Adipocyte (in vitro differentiated cells): Measurements from ENCODE around the gene S1PR5.

Experiments
- DNase-seq: peaks from one replicate; pipeline ENCODE4 v3.0.0-alpha.2; 2015; ENCODE audit warnings: low read depth
- H3K27me3 ChIP-seq: replicated peaks from 2 replicates; pipeline ENCODE4 v1.7.0; 2013; ENCODE audit warnings: mild to moderate bottlenecking, low read length, moderate library complexity; ENCODE audit not compliant: control insufficient read depth, insufficient read depth
- H3K36me3 ChIP-seq: 2 replicates; pipeline ENCODE4 v1.7.0; 2013; ENCODE audit warnings: low read length, mild to moderate bottlenecking, moderate library complexity; ENCODE audit not compliant: control insufficient read depth, insufficient read depth, severe bottlenecking
- H3K4me1 ChIP-seq: 2 replicates; pipeline ENCODE4 v1.7.0; 2013; ENCODE audit warnings: mild to moderate bottlenecking, low read length, moderate library complexity; ENCODE audit not compliant: control insufficient read depth, insufficient read depth
- H3K4me3 ChIP-seq: 2 replicates; pipeline ENCODE4 v1.7.0; 2013; ENCODE audit warnings: mild to moderate bottlenecking, low read length, moderate library complexity
- H3K9ac ChIP-seq: 2 replicates; pipeline ENCODE4 v1.7.0; 2013; ENCODE audit warnings: mild to moderate bottlenecking, low read length, moderate library complexity
- H3K9me3 ChIP-seq: 2 replicates; pipeline ENCODE4 v1.7.0; 2013; ENCODE audit warnings: mild to moderate bottlenecking, low read length, moderate library complexity; ENCODE audit not compliant: control insufficient read depth

S1PR5 gene

DNA sequence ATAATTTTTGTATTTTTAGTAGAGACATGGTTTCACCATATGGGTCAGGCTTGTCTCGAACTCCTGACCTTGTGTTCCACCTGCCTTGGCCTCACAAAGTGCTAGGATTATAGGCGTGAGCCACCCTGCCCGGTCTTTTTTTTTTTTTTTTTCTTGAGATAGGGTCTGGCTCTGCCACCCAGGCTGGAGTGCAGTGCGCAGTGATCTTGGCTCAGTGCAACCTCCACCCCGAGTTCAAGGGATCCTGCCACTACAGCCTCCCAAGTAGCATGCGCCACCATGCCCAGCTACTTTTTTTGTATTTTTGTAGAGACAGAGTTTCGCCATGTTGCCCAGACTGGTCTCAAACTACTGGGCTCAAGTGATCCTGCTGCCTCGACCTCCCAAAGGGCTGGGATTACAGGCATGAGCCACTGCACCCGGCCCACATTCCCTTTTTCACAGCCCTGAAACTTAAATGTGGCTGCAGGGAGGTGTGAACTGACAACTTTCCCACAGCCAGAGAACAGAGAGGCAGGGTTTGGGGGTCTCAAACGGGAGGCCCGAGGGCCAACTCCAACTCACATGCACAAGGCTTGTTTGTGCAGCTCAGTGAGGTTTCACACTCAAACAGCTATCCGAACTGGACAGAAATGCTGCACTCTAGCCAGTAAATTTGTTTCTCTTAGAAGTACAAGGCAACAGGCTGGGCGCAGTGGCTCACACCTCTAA lies 4.4 kb upstream of the S1PR5 start:
- Histone ChIP-seq H3K36me3 (no peaks in the 10 kb centered on the region), H3K4me1 (peaks cover 11% of the 10 kb centered on the region), H3K27me3 (peaks cover 17% of the 10 kb centered on the region), H3K4me3 (no peak overlapping the region), H3K9ac (no peak overlapping the region), H3K9me3 (no peaks in the 10 kb centered on the region)
- no peak for DNase-seq

GRCh38 chr19:10520652-10521318 lies 3.5 kb upstream of the S1PR5 start:
- H3K36me3 ChIP-seq = no peaks in the 10 kb centered on the region
- H3K4me1 ChIP-seq = peaks cover 11% of the 10 kb centered on the region
- H3K27me3 ChIP-seq = peaks cover 17% of the 10 kb centered on the region
- DNase-seq = no peak
- no peaks in the 10 kb centered on the region for H3K9me3 ChIP-seq
- no peak overlapping the region for H3K9ac ChIP-seq
- H3K4me3 ChIP-seq = no peak overlapping the region

DNA sequence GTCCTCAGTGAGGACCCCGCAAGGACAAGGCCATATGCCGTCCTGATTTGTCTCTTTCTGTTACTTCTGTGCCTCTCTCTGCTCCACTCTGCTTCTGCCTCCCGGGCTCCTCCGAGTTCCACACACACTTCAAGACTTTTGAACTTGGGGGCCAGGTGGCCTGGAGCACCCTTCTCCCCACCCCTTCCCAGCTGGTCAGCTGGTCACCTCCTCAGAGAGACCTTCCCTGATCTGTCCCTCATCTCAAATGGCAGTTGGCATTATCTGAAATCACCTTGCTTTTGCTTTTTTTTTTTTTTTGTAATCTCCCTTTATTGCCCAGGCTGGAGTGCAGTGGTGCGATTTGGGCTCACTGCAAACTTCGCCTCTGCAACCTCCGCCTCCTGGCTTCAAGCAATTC lies 2.2 kb upstream of the S1PR5 start:
- DNase-seq = no peak
- no peaks in the 10 kb centered on the region for H3K9me3 ChIP-seq
- H3K4me3 ChIP-seq = no peak overlapping the region
- no peaks in the 10 kb centered on the region for H3K36me3 ChIP-seq
- H3K27me3 ChIP-seq = peaks cover 17% of the 10 kb centered on the region
- H3K4me1 ChIP-seq = peaks cover 11% of the 10 kb centered on the region
- no peak overlapping the region for H3K9ac ChIP-seq

DNA sequence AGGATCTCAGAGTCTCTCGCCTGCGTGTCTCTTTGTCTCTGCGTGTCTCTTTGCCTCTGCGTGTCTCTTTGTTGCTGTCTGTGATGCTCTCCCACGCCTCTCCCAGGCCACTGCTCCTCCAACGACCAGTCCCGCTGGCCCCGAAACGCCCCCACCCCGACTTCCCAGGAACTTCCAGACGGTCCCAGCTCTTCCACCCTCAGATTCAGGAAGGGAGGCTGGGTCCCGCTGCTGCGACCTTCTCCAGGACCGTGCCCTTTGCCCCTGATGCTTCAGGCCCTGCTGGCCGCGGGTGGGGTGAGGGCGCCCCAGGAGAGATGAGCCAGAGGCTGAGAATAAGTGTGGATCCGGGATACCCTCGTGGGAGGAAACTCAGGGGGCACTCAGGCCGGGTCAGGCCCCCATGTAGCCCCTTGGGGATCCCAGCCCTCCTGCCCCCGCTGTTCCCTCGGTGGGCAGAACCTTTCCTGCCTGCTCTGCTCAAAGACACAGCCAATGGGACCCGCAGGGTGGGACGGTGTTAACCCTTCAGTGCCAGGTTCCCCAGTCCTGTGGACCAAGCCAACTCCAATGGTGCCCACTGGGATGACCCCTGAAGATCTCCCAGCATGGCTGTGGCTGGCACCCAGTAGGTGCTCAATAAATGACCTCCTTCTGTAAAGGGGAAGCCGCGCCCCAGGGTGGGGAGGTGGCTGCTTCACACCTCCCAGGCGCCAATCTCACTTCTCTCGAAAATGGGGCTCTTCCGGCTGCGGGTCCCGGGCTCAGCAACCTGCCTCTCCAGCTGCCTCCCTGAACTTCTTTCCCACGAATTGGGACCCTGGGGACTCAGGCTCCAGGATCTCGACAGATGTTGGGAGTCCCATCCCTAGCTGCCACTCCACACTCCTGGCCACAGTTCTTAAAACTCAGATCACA lies 1.5 kb upstream of the S1PR5 start:
- H3K9me3 ChIP-seq = no peaks in the 10 kb centered on the region
- H3K27me3 ChIP-seq = peaks cover 15% of the 10 kb centered on the region
- peaks cover 11% of the 10 kb centered on the region for H3K4me1 ChIP-seq
- DNase-seq = no peak
- H3K4me3 ChIP-seq = no peak overlapping the region
- no peaks in the 10 kb centered on the region for H3K36me3 ChIP-seq
- H3K9ac ChIP-seq = no peak overlapping the region

DNA sequence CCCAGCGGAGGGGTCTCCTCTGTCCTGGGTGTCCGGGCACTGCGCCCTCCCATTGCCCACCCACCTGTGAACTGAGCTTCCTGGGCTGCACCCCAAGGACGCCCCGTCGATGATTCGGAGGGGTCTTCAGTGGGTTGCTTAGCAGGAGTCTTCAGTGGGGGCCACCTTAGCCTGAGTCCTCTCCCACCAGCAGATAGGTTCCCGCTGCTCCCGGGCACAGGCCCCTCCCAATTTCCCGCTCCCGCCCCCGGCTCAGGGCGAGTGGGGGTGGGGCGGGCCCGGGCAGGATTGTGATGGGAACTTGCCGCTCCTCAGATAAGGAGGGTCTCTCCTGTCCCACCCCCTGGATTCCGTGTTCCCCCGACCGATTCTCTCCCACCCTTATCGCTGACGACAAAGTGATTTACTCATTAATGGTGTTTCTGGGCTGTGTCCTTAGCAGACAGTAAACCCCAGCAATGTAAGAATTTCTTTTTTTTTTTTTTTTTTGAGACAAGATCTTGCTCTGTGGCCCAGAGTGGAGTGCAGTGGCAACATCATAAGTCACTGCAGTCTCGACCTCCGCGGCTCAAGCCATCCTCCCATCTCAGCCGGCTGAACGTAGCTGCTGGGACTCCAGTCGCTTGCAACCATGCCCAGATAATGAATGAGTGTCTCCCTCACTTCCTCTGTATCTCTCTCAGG lies 655 bp upstream of the S1PR5 start:
- H3K9me3 ChIP-seq = no peaks in the 10 kb centered on the region
- H3K9ac ChIP-seq = no peak overlapping the region
- H3K36me3 ChIP-seq = no peaks in the 10 kb centered on the region
- H3K4me1 ChIP-seq = peaks cover 11% of the 10 kb centered on the region
- DNase-seq = peak; percentile 61
- H3K27me3 ChIP-seq = peaks cover 23% of the 10 kb centered on the region
- peak overlapping the region; percentile 66 for H3K4me3 ChIP-seq

DNA sequence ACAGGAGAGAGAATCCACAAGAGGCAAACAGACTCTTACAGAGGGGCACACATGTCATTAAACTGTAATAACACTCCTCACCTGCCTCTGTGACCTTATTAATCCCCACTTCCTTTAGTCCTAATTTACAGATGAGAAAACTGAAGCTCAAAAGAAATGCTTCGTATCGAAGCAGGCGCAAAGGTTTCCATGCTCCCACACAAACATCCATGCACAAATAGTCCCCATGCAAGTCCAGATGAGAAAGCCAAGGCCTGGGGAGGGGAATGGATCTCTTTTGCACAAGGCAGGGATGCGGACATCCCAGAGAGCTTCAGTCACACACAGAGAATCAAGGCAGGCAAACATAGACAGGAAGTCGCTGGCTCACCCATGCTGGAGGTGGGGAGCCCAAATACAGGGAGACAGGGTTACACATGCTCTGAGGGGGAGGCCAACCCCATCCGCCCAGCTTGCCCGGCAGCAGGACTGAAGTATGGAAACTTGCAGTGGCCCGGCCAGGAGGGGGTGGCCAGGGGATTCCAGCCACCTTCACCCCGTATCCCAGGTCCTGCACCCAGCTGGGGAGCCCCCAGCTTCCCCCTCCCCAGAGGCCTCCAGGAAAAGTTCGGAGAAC lies 468 bp downstream of the S1PR5 start:
- Histone ChIP-seq H3K9ac (no peak overlapping the region), H3K36me3 (no peaks in the 10 kb centered on the region), H3K27me3 (peaks cover 24% of the 10 kb centered on the region), H3K4me3 (peak overlapping the region; percentile 66), H3K9me3 (no peaks in the 10 kb centered on the region), H3K4me1 (peaks cover 11% of the 10 kb centered on the region)
- peak; percentile 56 for DNase-seq

DNA sequence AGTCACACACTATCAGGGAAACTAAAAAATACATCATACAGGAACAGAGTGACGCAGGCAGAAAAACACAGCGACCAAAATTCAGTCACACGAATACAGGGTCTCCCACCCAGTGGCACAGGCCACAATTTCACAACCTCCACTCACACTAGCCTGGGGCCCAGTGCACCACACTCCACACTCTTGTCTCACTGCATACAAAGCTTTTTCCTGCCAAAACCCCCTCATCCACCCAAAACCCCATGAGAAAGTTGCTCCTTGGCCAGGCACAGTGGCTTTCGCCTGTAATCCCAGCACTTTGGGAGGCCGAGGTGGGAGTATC lies 1.2 kb downstream of the S1PR5 start:
- no peak for DNase-seq
- H3K4me1 ChIP-seq = peaks cover 11% of the 10 kb centered on the region
- H3K4me3 ChIP-seq = no peak overlapping the region
- H3K36me3 ChIP-seq = no peaks in the 10 kb centered on the region
- H3K27me3 ChIP-seq = peaks cover 24% of the 10 kb centered on the region
- no peak overlapping the region for H3K9ac ChIP-seq
- no peaks in the 10 kb centered on the region for H3K9me3 ChIP-seq

DNA sequence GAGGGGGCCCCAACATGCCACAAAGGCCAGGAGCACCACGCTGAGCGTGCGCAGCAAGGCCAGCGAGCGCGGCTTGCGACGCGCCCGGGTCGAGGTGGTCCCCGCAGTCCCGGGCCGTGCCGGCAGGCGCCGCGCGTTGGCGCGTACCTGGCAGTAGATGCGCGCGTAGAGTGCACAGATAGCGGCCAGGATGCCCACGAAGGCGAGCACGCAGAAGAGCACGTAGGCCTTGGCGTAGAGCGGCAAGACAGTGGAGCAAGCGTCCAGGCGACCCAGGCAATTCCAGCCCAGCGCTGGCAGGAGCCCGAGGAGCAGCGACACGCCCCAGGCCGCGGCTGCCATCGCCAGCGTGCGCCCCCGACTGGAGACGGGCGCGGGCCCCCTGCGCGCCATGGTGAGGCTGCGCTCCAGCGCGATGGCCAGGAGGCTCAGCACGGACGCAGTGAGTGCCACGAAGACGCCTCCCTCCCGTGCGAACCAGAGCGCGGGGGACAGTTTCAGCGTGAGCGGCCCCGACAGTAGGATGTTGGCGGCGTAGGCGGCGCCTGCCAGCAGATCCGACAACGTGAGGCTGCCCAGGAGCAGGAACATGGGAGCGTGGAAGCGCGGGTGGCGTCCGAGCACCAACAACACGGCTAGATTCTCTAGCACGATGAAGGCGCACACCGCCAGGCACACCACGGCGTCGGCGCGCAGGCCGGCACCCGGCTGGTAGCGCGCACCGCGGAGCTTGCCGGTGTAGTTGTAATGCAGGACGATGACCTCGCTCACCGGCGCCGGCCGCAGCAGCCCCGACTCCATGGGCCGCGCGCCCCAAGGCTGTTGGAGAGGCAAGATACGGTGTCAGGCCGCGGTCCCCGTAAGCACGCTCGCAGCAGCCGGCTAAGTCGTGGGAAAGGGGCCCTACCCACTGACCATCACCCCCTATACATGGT lies 2.8 kb downstream of the S1PR5 start:
- Histone ChIP-seq H3K27me3 (peaks cover 23% of the 10 kb centered on the region), H3K9me3 (no peaks in the 10 kb centered on the region), H3K4me3 (no peak overlapping the region), H3K9ac (no peak overlapping the region), H3K36me3 (no peaks in the 10 kb centered on the region), H3K4me1 (peaks cover 11% of the 10 kb centered on the region)
- DNase-seq = no peak

DNA sequence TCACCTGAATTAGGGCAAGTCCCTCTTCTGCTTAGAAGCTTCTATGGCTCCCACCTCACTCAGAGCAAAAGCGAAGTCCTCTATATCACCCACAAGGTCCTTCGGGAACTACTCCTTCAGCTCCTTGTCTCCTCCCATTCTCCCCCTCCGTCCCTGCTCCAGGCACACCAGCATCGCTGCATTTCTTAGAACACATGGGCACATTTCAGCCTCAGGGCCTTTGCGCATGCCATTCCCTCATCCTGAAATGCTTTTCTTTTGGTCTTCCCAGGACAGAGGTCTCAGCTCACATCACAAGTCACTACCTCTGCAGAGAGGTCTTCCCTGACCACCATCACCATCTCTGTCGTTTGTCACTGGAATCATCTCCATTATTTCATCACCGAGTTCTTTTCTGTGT lies 4.0 kb downstream of the S1PR5 start:
- DNase-seq = no peak
- peaks cover 5% of the 10 kb centered on the region for H3K4me1 ChIP-seq
- H3K9ac ChIP-seq = no peak overlapping the region
- peaks cover 13% of the 10 kb centered on the region for H3K27me3 ChIP-seq
- no peaks in the 10 kb centered on the region for H3K9me3 ChIP-seq
- H3K4me3 ChIP-seq = no peak overlapping the region
- H3K36me3 ChIP-seq = no peaks in the 10 kb centered on the region

- H3K9me3 ChIP-seq = no peaks in the 10 kb centered on the region
- H3K36me3 ChIP-seq = no peaks in the 10 kb centered on the region
- no peaks in the 10 kb centered on the region for H3K4me1 ChIP-seq
- H3K27me3 ChIP-seq = peaks cover 13% of the 10 kb centered on the region
- no peak overlapping the region for H3K4me3 ChIP-seq
- H3K9ac ChIP-seq = no peak overlapping the region
- peak; percentile 53 for DNase-seq
Measured at GRCh38 chr19:10510301-10510802, 6.9 kb downstream of the S1PR5 start.
